Kidney (tissue), 14 donors: ENCODE data around the gene TIGAR. TPM values are rescaled to one million over a fixed set of nuclear protein-coding genes. Genes with fewer than 3 reads are reported as not detected.

Experiments
- DNase-seq, 5 donors: peaks; one replicate each; pipeline ENCODE4 v3.0.0-alpha.2; 2013 to 2020
- FAIRE-seq: peaks from 2 replicates; lab custom pipeline; 2012; peaks lifted over from hg19 to GRCh38; lab: Jason Lieb, UNC
- H3K27ac ChIP-seq, 2 donors: one replicate each; pipeline ENCODE4 v1.7.0; 2013; ENCODE audit warnings: low read depth in 2 of 2, low read length in 2 of 2, inconsistent platforms in 1 of 2
- H3K27me3 ChIP-seq: one replicate; pipeline ENCODE4 v1.7.1; 2013; ENCODE audit warnings: low read length, inconsistent platforms; ENCODE audit not compliant: control insufficient read depth, insufficient read depth
- H3K36me3 ChIP-seq, 3 donors: one replicate each; pipeline versions ENCODE4 v1.7.0 to v1.7.1; 2013; ENCODE audit warnings: low read length in 3 of 3, control low read depth in 1 of 3, inconsistent platforms in 1 of 3; ENCODE audit not compliant: insufficient read depth in 3 of 3, control insufficient read depth in 2 of 3
- H3K4me1 ChIP-seq, 3 donors: one replicate each; pipeline versions ENCODE4 v1.7.0 to v1.7.1; 2013; ENCODE audit warnings: low read length in 3 of 3, inconsistent platforms in 1 of 3, low read depth in 1 of 3; ENCODE audit not compliant: control insufficient read depth in 2 of 3, insufficient read depth in 2 of 3
- H3K4me3 ChIP-seq, 3 donors: one replicate each; pipeline versions ENCODE4 v1.7.0 to v1.8.1; 2013; ENCODE audit warnings: low read length in 3 of 3, control low read depth in 1 of 3, inconsistent platforms in 1 of 3
- H3K9ac ChIP-seq, 3 donors: one replicate each; pipeline versions ENCODE4 v1.7.0 to v1.7.1; 2013; ENCODE audit warnings: low read length in 3 of 3, control low read depth in 1 of 3, inconsistent platforms in 1 of 3
- H3K9me3 ChIP-seq, 3 donors: one replicate each; pipeline versions ENCODE4 v1.7.0 to v1.7.1; 2013; ENCODE audit warnings: low read length in 3 of 3, control low read depth in 1 of 3, inconsistent platforms in 1 of 3; ENCODE audit not compliant: control insufficient read depth in 2 of 3, insufficient read depth in 1 of 3
- CTCF ChIP-seq: IDR thresholded peaks from 3 replicates; pipeline ENCODE4 v1.5.1; 2012; ENCODE audit warnings: mild to moderate bottlenecking, moderate library complexity, borderline replicate concordance; ENCODE audit not compliant: insufficient read depth; ENCODE audit errors: extremely low read depth
- intact Hi-C: fragments of 100-400 bp; cut with DNase I; formaldehyde crosslinking; loops from one replicate; pipeline ENCODE4 v1.11.1; 2022
- polyA plus RNA-seq: library from polyadenylated mRNA; stranded (reverse); fragments of 350-450 nt; fragmentation: Illumina TruSeq; extraction: RNeasy Lipid Tissue Mini Kit (QIAGEN cat#74804); gene quantifications from one replicate; pipeline ENCODE4 v1.2.3, GENCODE V29; 2014; ENCODE audit warnings: low read depth, low replicate concordance; ENCODE audit not compliant: insufficient read depth
- total RNA-seq: library from RNA; stranded (reverse); fragmentation: NEBNext Ultra II Directional; extraction: Animal tissue kit (Norgen Biotek cat#: 25700); gene quantifications from one replicate; pipeline ENCODE4 v1.2.1, GENCODE V29; 2021
- donor health status: control.
- donor health status: control.
- donor health status: control.
- donor health status: control.
- donor health status: control.
- donor health status: DM: yes; HTN: yes; CAD: no.
- donor health status: Normal renal cell carcinoma (clear cell type).

Gene TIGAR
- total and polyA plus RNA-seq, 2 donors from 2014 or later = 3.6 to 11.8 TPM

GRCh38 chr12:4281173-4281654 lies 39.8 kb upstream of the TIGAR start:
- FAIRE-seq (no peak), DNase-seq (no peak)
- intact Hi-C loops = loop anchor here (10.0 kb wide), 1 partner anchor 286 kb away; no protein-coding TSS in a partner anchor
- Histone ChIP-seq H3K9ac (no peak overlapping the region), H3K27me3 (no peaks in the 10 kb centered on the region), H3K27ac (no peak overlapping the region), H3K36me3 (no peaks in the 10 kb centered on the region), H3K4me1 (peaks cover 0 to 6% (median 2%) of the 10 kb centered on the region in 3 donors), H3K4me3 (no peak overlapping the region), H3K9me3 (no peaks in the 10 kb centered on the region)
- no peak for TF ChIP-seq CTCF

- Histone ChIP-seq H3K4me1 (no peaks in the 10 kb centered on the region), H3K9ac (no peak overlapping the region), H3K36me3 (no peaks in the 10 kb centered on the region), H3K4me3 (no peak overlapping the region), H3K27me3 (no peaks in the 10 kb centered on the region), H3K9me3 (no peaks in the 10 kb centered on the region), H3K27ac (no peak overlapping the region)
- no peak for TF ChIP-seq CTCF
- FAIRE-seq (no peak), DNase-seq (no peak)
- intact Hi-C loops = loop anchor here (10.0 kb wide), 1 partner anchor 287 kb away; no protein-coding TSS in a partner anchor
Measured at GRCh38 chr12:4282103-4282891, 38.7 kb upstream of the TIGAR start.

- Histone ChIP-seq H3K9me3 (no peaks in the 10 kb centered on the region), H3K27ac (no peak overlapping the region), H3K36me3 (no peaks in the 10 kb centered on the region), H3K4me1 (no peaks in the 10 kb centered on the region), H3K4me3 (no peak overlapping the region), H3K27me3 (no peaks in the 10 kb centered on the region), H3K9ac (no peak overlapping the region)
- DNase-seq (no peak), FAIRE-seq (no peak)
- TF ChIP-seq CTCF = no peak
- intact Hi-C loops = loop anchor here (10.0 kb wide), 1 partner anchor 288 kb away; no protein-coding TSS in a partner anchor
Measured at GRCh38 chr12:4282892-4283511, 38.0 kb upstream of the TIGAR start.
